Astrocyte (in vitro differentiated cells and primary cell): ENCODE results near the gene LRRC10.

Experiments used
- CTCF ChIP-seq: IDR thresholded peaks from 2 replicates; pipeline ENCODE4 v1.5.1; 2011; ENCODE audit warnings: low read depth, mild to moderate bottlenecking, inconsistent platforms, low read length, moderate library complexity; ENCODE audit not compliant: insufficient read depth
- EZH2 ChIP-seq: IDR thresholded peaks from 2 replicates; pipeline ENCODE4 v1.6.1; 2012; ENCODE audit warnings: mild to moderate bottlenecking, low read length, inconsistent platforms; ENCODE audit not compliant: insufficient read depth

GRCh38 chr12:69644511-69644910 lies 33.8 kb upstream of the LRRC10 start:
- TF ChIP-seq EZH2 (no peak), CTCF (no peak)
